WTC11 (cell line): ENCODE results near the gene SFMBT1.

ENCODE experiments used
- CREB1 ChIP-seq: sonication (generic); formaldehyde crosslinking; IDR thresholded peaks from 2 replicates; pipeline ENCODE4 v1.8.0; 2023; ENCODE audit warnings: mild to moderate bottlenecking, missing genetic modification reagents
- ESRRA ChIP-seq: sonication (generic); formaldehyde crosslinking; IDR thresholded peaks from 2 replicates; pipeline ENCODE4 v1.8.1; 2022; ENCODE audit warnings: mild to moderate bottlenecking, missing genetic modification reagents, borderline replicate concordance
- JAZF1 ChIP-seq: fragments of 250-450 bp; sonication (Bioruptor Pico); IDR thresholded peaks from 2 replicates; pipeline ENCODE4 v1.9.0; 2021; ENCODE audit warnings: moderate library complexity, mild to moderate bottlenecking, inconsistent platforms
- KAT7 ChIP-seq: sonication (generic); formaldehyde crosslinking; IDR thresholded peaks from 2 replicates; pipeline ENCODE4 v1.8.1; 2023; ENCODE audit warnings: missing genetic modification reagents, mild to moderate bottlenecking, borderline replicate concordance
- NFE2L1 ChIP-seq: sonication (generic); formaldehyde crosslinking; IDR thresholded peaks from 2 replicates; pipeline ENCODE4 v1.8.1; 2023; ENCODE audit warnings: missing genetic modification reagents
- TCF7 ChIP-seq: sonication (generic); formaldehyde crosslinking; IDR thresholded peaks from 2 replicates; pipeline ENCODE4 v1.8.0; 2022; ENCODE audit warnings: mild to moderate bottlenecking, low read depth, missing genetic modification reagents, moderate library complexity
- TP53 ChIP-seq: sonication (generic); formaldehyde crosslinking; IDR thresholded peaks from 2 replicates; pipeline ENCODE4 v1.8.1; 2023; ENCODE audit warnings: mild to moderate bottlenecking, missing genetic modification reagents
- ZNF138 ChIP-seq: sonication (generic); formaldehyde crosslinking; conservative IDR thresholded peaks from 2 replicates; pipeline ENCODE4 v1.8.1; 2022; ENCODE audit warnings: mild to moderate bottlenecking, moderate library complexity, missing genetic modification reagents
- TF ChIP-seq, protein P1 (sequence below): sonication (generic); formaldehyde crosslinking; IDR thresholded peaks from 2 replicates; pipeline ENCODE4 v1.8.0; 2022; ENCODE audit warnings: missing genetic modification reagents
- TF ChIP-seq, protein P2 (sequence below): sonication (generic); formaldehyde crosslinking; conservative IDR thresholded peaks from 2 replicates; pipeline ENCODE4 v1.8.1; 2023; ENCODE audit warnings: mild to moderate bottlenecking, low read depth, missing genetic modification reagents, moderate library complexity
- TF ChIP-seq, protein P3 (sequence below): sonication (generic); formaldehyde crosslinking; IDR thresholded peaks from 2 replicates; pipeline ENCODE4 v1.8.1; 2023; ENCODE audit warnings: mild to moderate bottlenecking, moderate library complexity, missing genetic modification reagents
- TF ChIP-seq, protein P4 (sequence below): fragments of 200-600 bp; IDR thresholded peaks from 2 replicates; pipeline ENCODE4 v1.8.0; 2022; ENCODE audit warnings: antibody characterized with exemption
- TF ChIP-seq, protein P5 (sequence below): sonication (generic); formaldehyde crosslinking; IDR thresholded peaks from 2 replicates; pipeline ENCODE4 v1.8.1; 2022; ENCODE audit warnings: missing genetic modification reagents, borderline replicate concordance

DNA sequence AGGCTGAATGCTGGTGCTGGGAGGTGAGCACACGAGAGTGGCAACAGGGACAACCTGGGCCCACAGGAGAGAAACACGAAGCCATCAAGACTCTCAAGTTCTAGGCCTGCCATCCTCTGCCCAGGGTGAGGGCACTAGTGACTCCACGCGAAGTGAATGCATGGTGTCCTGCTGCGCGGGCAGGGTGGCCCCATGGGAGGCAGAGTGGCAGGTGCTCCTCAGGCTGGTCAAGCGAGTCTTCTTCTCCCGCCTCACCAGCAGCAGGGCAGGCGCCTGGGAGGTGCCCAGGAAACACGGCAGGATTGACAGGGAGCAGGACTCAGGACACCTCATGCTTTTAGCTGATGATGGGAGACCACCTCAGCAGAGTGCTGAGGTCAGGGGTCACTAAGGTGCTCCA is 175.4 kb downstream of the SFMBT1 start:
- no peak for TF ChIP-seq NFE2L1 (CRISPR knock-in tag)
- TF ChIP-seq, protein P1, sequence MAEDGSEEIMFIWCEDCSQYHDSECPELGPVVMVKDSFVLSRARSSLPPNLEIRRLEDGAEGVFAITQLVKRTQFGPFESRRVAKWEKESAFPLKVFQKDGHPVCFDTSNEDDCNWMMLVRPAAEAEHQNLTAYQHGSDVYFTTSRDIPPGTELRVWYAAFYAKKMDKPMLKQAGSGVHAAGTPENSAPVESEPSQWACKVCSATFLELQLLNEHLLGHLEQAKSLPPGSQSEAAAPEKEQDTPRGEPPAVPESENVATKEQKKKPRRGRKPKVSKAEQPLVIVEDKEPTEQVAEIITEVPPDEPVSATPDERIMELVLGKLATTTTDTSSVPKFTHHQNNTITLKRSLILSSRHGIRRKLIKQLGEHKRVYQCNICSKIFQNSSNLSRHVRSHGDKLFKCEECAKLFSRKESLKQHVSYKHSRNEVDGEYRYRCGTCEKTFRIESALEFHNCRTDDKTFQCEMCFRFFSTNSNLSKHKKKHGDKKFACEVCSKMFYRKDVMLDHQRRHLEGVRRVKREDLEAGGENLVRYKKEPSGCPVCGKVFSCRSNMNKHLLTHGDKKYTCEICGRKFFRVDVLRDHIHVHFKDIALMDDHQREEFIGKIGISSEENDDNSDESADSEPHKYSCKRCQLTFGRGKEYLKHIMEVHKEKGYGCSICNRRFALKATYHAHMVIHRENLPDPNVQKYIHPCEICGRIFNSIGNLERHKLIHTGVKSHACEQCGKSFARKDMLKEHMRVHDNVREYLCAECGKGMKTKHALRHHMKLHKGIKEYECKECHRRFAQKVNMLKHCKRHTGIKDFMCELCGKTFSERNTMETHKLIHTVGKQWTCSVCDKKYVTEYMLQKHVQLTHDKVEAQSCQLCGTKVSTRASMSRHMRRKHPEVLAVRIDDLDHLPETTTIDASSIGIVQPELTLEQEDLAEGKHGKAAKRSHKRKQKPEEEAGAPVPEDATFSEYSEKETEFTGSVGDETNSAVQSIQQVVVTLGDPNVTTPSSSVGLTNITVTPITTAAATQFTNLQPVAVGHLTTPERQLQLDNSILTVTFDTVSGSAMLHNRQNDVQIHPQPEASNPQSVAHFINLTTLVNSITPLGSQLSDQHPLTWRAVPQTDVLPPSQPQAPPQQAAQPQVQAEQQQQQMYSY (CRISPR knock-in tag) = no peak
- no peak for TF ChIP-seq TP53 (CRISPR knock-in tag)
- TF ChIP-seq ESRRA = no peak
- TF ChIP-seq, protein P2, sequence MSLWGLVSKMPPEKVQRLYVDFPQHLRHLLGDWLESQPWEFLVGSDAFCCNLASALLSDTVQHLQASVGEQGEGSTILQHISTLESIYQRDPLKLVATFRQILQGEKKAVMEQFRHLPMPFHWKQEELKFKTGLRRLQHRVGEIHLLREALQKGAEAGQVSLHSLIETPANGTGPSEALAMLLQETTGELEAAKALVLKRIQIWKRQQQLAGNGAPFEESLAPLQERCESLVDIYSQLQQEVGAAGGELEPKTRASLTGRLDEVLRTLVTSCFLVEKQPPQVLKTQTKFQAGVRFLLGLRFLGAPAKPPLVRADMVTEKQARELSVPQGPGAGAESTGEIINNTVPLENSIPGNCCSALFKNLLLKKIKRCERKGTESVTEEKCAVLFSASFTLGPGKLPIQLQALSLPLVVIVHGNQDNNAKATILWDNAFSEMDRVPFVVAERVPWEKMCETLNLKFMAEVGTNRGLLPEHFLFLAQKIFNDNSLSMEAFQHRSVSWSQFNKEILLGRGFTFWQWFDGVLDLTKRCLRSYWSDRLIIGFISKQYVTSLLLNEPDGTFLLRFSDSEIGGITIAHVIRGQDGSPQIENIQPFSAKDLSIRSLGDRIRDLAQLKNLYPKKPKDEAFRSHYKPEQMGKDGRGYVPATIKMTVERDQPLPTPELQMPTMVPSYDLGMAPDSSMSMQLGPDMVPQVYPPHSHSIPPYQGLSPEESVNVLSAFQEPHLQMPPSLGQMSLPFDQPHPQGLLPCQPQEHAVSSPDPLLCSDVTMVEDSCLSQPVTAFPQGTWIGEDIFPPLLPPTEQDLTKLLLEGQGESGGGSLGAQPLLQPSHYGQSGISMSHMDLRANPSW (CRISPR knock-in tag) = no peak
- TF ChIP-seq, protein P3, sequence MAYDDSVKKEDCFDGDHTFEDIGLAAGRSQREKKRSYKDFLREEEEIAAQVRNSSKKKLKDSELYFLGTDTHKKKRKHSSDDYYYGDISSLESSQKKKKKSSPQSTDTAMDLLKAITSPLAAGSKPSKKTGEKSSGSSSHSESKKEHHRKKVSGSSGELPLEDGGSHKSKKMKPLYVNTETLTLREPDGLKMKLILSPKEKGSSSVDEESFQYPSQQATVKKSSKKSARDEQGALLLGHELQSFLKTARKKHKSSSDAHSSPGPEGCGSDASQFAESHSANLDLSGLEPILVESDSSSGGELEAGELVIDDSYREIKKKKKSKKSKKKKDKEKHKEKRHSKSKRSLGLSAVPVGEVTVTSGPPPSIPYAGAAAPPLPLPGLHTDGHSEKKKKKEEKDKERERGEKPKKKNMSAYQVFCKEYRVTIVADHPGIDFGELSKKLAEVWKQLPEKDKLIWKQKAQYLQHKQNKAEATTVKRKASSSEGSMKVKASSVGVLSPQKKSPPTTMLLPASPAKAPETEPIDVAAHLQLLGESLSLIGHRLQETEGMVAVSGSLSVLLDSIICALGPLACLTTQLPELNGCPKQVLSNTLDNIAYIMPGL (CRISPR knock-in tag) = no peak
- TF ChIP-seq TCF7 = no peak
- TF ChIP-seq, protein P4, sequence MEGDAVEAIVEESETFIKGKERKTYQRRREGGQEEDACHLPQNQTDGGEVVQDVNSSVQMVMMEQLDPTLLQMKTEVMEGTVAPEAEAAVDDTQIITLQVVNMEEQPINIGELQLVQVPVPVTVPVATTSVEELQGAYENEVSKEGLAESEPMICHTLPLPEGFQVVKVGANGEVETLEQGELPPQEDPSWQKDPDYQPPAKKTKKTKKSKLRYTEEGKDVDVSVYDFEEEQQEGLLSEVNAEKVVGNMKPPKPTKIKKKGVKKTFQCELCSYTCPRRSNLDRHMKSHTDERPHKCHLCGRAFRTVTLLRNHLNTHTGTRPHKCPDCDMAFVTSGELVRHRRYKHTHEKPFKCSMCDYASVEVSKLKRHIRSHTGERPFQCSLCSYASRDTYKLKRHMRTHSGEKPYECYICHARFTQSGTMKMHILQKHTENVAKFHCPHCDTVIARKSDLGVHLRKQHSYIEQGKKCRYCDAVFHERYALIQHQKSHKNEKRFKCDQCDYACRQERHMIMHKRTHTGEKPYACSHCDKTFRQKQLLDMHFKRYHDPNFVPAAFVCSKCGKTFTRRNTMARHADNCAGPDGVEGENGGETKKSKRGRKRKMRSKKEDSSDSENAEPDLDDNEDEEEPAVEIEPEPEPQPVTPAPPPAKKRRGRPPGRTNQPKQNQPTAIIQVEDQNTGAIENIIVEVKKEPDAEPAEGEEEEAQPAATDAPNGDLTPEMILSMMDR = no peak
- no peak for TF ChIP-seq ZNF138 (CRISPR knock-in tag)
- TF ChIP-seq, protein P5, sequence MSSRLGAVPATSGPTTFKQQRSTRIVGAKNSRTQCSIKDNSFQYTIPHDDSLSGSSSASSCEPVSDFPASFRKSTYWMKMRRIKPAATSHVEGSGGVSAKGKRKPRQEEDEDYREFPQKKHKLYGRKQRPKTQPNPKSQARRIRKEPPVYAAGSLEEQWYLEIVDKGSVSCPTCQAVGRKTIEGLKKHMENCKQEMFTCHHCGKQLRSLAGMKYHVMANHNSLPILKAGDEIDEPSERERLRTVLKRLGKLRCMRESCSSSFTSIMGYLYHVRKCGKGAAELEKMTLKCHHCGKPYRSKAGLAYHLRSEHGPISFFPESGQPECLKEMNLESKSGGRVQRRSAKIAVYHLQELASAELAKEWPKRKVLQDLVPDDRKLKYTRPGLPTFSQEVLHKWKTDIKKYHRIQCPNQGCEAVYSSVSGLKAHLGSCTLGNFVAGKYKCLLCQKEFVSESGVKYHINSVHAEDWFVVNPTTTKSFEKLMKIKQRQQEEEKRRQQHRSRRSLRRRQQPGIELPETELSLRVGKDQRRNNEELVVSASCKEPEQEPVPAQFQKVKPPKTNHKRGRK = no peak
- no peak for TF ChIP-seq KAT7 (CRISPR knock-in tag)
- TF ChIP-seq CREB1 (CRISPR knock-in tag) = no peak
- TF ChIP-seq JAZF1 (CRISPR knock-in tag) = no peak
